ENCODE results near the gene IDH2.

The IDH2 gene

GRCh38 chr15:90099072-90099867, 3.0 kb downstream of the IDH2 start:
- TF ChIP-seq CSDC2 (CRISPR knock-in tag; IDR thresholded peaks at IDR 0.05) (no peak), TCF4 (CRISPR knock-in tag; IDR thresholded peaks at IDR 0.05; ENCODE audit: borderline replicate concordance) (no peak), SNAI2 (CRISPR knock-in tag; IDR thresholded peaks at IDR 0.05) (no peak), CSRNP3 (CRISPR knock-in tag; IDR thresholded peaks at IDR 0.05) (no peak), ESRRG (CRISPR knock-in tag; IDR thresholded peaks at IDR 0.05) (no peak), TOX (CRISPR knock-in tag; IDR thresholded peaks at IDR 0.05; ENCODE audit: borderline replicate concordance) (no peak), PPARA (CRISPR knock-in tag; IDR thresholded peaks at IDR 0.05; ENCODE audit: borderline replicate concordance) (no peak), ZC3H10 (CRISPR knock-in tag; IDR thresholded peaks at IDR 0.05) (no peak), RARB (CRISPR knock-in tag; IDR thresholded peaks at IDR 0.05) (no peak), CREB5 (CRISPR knock-in tag; IDR thresholded peaks at IDR 0.05; ENCODE audit: low read depth) (no peak), ZNF70 (CRISPR knock-in tag; IDR thresholded peaks at IDR 0.05) (no peak), GLIS3 (CRISPR knock-in tag; IDR thresholded peaks at IDR 0.05) (no peak), BACH2 (CRISPR knock-in tag; IDR thresholded peaks at IDR 0.05; ENCODE audit: borderline replicate concordance) (no peak), OSR1 (CRISPR knock-in tag; IDR thresholded peaks at IDR 0.05) (no peak), ZNF565 (CRISPR knock-in tag; conservative IDR thresholded peaks at IDR 0.05; ENCODE audit: low read depth) (no peak), ISL1 (CRISPR knock-in tag; IDR thresholded peaks at IDR 0.05) (no peak)
- TF ChIP-seq, protein P1, sequence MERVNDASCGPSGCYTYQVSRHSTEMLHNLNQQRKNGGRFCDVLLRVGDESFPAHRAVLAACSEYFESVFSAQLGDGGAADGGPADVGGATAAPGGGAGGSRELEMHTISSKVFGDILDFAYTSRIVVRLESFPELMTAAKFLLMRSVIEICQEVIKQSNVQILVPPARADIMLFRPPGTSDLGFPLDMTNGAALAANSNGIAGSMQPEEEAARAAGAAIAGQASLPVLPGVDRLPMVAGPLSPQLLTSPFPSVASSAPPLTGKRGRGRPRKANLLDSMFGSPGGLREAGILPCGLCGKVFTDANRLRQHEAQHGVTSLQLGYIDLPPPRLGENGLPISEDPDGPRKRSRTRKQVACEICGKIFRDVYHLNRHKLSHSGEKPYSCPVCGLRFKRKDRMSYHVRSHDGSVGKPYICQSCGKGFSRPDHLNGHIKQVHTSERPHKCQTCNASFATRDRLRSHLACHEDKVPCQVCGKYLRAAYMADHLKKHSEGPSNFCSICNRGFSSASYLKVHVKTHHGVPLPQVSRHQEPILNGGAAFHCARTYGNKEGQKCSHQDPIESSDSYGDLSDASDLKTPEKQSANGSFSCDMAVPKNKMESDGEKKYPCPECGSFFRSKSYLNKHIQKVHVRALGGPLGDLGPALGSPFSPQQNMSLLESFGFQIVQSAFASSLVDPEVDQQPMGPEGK (CRISPR knock-in tag; IDR thresholded peaks at IDR 0.05; ENCODE audit: borderline replicate concordance) = no peak
- ATAC-seq = no peak

DNA sequence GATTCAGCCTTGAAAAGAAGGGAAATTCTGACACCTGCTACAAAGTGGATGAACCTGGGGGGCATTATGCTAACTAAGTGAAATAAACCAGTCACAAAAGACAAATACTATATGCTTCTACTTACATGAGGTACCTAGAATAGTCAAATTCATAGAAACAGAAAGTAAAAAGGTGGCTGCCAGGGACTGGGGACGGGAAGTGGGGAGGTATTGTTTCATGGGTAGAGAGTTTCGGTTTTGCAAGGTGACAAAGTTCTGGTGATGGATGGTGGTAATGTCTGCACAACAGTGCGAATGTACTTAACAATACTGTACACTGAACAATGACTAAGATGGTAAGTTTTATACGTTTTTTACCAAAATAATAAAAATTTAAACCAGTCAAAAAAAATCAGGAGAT, 4.8 kb downstream of the IDH2 start:
- no peak for TF ChIP-seq OSR1 (CRISPR knock-in tag; IDR thresholded peaks at IDR 0.05)
- no peak for TF ChIP-seq BACH2 (CRISPR knock-in tag; IDR thresholded peaks at IDR 0.05; ENCODE audit: borderline replicate concordance)
- TF ChIP-seq, protein P2, sequence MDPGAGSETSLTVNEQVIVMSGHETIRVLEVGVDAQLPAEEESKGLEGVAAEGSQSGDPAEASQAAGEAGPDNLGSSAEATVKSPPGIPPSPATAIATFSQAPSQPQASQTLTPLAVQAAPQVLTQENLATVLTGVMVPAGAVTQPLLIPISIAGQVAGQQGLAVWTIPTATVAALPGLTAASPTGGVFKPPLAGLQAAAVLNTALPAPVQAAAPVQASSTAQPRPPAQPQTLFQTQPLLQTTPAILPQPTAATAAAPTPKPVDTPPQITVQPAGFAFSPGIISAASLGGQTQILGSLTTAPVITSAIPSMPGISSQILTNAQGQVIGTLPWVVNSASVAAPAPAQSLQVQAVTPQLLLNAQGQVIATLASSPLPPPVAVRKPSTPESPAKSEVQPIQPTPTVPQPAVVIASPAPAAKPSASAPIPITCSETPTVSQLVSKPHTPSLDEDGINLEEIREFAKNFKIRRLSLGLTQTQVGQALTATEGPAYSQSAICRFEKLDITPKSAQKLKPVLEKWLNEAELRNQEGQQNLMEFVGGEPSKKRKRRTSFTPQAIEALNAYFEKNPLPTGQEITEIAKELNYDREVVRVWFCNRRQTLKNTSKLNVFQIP (CRISPR knock-in tag; IDR thresholded peaks at IDR 0.05; ENCODE audit: borderline replicate concordance, low read depth) = no peak
- no peak for TF ChIP-seq ARNTL (CRISPR knock-in tag; IDR thresholded peaks at IDR 0.05; ENCODE audit: borderline replicate concordance, low read depth)
- TF ChIP-seq, protein P1 (CRISPR knock-in tag; IDR thresholded peaks at IDR 0.05; ENCODE audit: borderline replicate concordance) = no peak
- no peak for TF ChIP-seq PPARA (CRISPR knock-in tag; IDR thresholded peaks at IDR 0.05; ENCODE audit: borderline replicate concordance)
- no peak for TF ChIP-seq ISL1 (CRISPR knock-in tag; IDR thresholded peaks at IDR 0.05)
- TF ChIP-seq ZFP3 (CRISPR knock-in tag; IDR thresholded peaks at IDR 0.05) = no peak
- no peak for TF ChIP-seq CSDC2 (CRISPR knock-in tag; IDR thresholded peaks at IDR 0.05)
- TF ChIP-seq ESRRG (CRISPR knock-in tag; IDR thresholded peaks at IDR 0.05) = no peak
- no peak for TF ChIP-seq TOX (CRISPR knock-in tag; IDR thresholded peaks at IDR 0.05; ENCODE audit: borderline replicate concordance)
- TF ChIP-seq TCF4 (CRISPR knock-in tag; IDR thresholded peaks at IDR 0.05; ENCODE audit: borderline replicate concordance) = no peak
- TF ChIP-seq ZFP30 (CRISPR knock-in tag; IDR thresholded peaks at IDR 0.05) = no peak
- TF ChIP-seq SNAI2 (CRISPR knock-in tag; IDR thresholded peaks at IDR 0.05) = no peak
- TF ChIP-seq CREB5 (CRISPR knock-in tag; IDR thresholded peaks at IDR 0.05; ENCODE audit: low read depth) = no peak
- no peak for TF ChIP-seq ZNF70 (CRISPR knock-in tag; IDR thresholded peaks at IDR 0.05)
- no peak for TF ChIP-seq ZNF8 (CRISPR knock-in tag; IDR thresholded peaks at IDR 0.05)
- no peak for TF ChIP-seq RARB (CRISPR knock-in tag; IDR thresholded peaks at IDR 0.05)
- TF ChIP-seq ZC3H10 (CRISPR knock-in tag; IDR thresholded peaks at IDR 0.05) = no peak
- ATAC-seq = no peak
